HG02571 (cell line): ENCODE data around the gene VIM.
A peak's percentile ranks its signal among the peaks of the same experiment; 100 is the strongest.

Experiments used
- ATAC-seq: cut with Tn5 transposase; IDR thresholded peaks from one replicate; pipeline ENCODE4 v1.9.1; 2021; ENCODE audit warnings: mild to moderate bottlenecking, moderate library complexity; ENCODE audit not compliant: unreplicated experiment

The VIM gene

DNA sequence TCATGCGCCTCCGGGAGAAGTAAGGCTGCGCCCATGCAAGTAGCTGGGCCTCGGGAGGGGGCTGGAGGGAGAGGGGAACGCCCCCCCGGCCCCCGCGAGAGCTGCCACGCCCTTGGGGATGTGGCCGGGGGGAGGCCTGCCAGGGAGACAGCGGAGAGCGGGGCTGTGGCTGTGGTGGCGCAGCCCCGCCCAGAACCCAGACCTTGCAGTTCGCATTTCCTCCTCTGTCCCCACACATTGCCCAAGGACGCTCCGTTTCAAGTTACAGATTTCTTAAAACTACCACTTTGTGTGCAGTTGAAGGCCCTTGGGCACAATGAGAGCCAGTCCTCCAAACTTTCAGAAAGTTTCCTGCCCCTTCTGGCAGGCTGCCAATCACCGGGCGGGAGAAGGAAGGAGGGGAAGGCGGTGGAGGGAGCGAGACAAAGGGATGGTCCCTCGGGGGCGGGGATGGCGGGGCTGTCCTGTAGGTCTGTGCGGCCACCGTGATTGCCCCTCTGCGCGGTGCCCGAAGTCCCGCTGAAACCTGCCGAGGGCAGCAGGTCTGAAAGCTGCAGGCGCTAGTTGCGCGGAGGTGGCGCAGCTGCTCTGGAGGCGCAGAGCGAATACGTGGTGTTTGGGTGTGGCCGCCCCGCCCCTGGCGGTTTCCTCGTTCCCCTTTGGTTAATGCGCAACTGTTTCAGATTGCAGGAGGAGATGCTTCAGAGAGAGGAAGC lies 2.1 kb downstream of the VIM start:
- ATAC-seq: peak; percentile 45

DNA sequence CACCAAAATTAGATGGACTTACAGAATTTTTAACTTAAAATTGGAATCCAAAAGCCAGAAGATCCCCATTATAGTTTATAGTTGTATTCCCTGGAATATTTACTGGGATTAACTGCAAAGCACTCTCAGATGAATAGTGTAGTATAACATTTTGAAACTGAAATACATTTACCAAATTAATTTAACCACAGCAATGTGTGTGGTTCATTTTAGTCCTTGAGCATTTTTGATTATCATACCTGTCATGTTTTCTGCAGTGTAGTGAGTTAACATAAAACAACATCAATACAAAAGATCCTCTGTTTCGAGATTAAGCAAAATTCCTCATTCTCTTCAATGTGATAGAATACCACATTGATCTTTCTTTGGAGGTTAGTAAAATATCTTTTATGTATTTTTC lies 3.7 kb downstream of the VIM start:
- no peak for ATAC-seq

DNA sequence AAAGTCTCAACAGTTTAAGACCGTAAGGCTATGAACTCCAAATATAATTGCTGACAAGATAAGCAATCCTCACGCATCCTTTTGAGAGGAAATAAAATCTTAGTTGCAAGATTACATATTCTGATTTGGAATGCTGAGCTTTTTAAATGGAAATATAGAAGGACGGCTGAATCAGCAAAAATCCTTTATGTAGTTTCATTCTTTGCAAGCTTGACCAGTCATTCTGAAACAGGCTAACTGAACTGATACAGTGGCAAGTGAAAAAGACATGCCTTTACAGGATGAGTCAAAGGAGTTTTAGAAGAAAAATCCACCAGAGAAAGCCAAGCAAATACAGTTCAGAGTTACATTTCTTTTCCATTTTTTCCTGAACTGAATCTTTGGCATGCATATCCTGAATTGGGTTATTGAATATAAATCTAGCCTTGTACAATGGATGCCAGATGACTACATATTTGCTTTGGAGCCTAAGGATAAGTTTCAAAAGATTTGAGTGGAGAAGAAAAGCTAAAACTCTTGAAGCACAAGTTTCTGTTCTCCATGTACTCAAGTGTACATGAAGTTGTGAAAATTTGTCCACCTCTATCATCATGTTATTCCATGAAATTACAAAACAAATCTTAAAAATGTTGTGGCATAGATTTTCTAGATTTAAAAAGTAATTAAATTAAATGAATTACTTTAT lies 4.4 kb downstream of the VIM start:
- no peak for ATAC-seq

DNA sequence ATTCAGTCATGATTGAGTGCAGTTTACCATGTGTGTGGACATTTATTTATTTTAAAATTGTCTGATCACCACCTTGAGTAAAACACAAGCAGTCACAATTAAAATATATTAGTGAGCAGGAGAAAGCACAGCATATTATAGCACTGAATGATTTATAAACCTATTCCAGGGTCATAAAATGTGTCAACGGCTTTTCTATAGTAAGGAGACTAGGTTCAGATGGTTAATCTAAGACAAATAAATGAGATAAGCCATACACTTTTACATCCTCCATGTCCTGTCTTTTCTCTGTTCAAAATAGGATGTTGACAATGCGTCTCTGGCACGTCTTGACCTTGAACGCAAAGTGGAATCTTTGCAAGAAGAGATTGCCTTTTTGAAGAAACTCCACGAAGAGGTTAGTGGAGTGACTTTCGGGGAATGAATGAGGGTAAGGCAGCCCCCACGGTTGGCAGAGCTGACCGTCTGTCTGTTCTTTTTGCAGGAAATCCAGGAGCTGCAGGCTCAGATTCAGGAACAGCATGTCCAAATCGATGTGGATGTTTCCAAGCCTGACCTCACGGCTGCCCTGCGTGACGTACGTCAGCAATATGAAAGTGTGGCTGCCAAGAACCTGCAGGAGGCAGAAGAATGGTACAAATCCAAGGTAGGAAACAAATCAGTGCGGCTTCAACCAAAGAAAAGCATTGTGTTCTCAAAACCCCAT lies 5.4 kb downstream of the VIM start:
- no peak for ATAC-seq

DNA sequence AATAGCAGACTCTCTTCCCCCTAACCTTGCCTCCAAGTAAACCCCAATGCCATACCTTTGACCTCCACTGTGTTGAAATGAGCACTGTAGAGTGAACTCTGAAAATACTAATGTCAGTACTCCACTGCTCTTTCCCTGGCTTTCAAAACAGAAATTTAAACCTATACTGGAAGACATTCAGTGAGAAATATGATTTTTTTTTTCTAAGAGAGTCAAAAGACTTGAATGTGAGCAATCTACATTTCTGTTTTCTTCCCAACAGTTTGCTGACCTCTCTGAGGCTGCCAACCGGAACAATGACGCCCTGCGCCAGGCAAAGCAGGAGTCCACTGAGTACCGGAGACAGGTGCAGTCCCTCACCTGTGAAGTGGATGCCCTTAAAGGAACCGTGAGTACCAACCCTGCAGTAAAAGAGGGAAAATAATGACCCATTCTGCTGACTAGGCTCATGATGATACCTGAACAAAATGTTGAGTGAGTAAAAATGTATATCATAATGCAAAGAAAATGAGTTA lies 6.4 kb downstream of the VIM start:
- ATAC-seq: no peak

DNA sequence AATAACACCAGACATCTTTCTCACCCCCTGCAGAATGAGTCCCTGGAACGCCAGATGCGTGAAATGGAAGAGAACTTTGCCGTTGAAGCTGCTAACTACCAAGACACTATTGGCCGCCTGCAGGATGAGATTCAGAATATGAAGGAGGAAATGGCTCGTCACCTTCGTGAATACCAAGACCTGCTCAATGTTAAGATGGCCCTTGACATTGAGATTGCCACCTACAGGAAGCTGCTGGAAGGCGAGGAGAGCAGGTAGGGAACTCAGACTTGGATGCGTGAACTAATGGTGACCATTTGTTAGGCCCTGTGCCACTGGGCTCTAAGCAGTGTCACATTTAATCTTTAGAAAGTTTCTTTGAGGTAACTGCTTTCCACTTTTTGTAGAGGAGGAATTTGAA lies 7.1 kb downstream of the VIM start:
- no peak for ATAC-seq

DNA sequence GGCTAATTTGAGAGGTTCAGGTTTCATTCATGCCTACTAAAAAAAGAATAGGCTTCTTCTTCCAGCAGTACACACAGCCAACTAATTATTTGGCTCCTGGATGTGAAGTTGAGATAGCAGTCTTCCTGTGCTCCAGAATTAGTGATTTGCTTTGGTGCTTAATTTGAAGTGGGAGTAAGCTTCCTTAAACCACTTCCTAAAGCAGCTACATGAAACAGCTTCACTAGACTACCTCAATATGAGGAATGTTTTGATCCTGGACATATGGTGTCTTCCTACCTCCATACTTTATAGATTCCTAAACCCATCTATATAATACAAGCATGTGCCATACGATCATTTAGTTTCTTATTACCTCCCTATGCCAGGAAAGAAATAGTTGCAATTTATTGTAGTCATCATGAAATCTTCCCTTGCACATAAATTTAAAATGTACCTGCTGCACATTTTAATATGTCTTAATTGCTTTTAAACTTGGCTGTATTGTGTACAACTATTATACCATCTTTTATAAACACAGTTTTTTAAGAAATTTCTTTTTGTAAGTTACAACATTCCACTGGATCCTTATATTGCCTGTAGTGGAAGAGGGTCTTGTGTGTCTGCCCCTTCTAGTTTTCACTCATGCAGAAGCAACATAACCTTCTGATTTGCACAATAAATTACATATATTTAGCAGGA lies 8.6 kb downstream of the VIM start:
- no peak for ATAC-seq

DNA sequence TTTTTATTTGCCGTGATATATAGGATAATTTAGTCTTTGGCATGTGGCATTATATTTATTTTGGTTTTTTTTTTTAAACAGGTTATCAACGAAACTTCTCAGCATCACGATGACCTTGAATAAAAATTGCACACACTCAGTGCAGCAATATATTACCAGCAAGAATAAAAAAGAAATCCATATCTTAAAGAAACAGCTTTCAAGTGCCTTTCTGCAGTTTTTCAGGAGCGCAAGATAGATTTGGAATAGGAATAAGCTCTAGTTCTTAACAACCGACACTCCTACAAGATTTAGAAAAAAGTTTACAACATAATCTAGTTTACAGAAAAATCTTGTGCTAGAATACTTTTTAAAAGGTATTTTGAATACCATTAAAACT lies 9.1 kb downstream of the VIM start:
- ATAC-seq: no peak

DNA sequence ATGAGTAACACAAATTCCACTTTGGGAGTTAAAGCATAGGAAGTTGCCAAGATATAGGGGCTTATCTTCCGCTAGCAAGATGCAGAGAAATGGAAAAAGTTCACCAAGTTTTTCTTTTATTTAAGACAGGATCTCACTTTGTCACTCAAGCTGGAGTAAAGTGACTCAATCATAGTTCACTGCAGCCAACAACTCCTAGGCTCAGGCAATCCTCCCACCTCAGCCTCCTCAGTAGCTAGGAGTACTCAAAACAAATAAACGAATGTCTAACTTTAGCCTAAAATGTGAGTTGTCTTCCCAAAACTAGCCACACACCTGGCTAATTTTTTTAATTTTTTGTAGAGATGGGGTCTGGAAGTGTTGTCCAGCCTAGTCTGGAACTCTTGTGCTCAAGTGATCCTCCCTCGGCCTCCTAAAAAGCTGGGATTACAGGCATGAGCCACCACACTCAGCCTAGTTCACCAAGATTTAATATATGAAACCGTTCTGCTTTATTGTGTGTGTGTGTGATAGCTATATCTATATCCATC lies 9.9 kb downstream of the VIM start:
- no peak for ATAC-seq

DNA sequence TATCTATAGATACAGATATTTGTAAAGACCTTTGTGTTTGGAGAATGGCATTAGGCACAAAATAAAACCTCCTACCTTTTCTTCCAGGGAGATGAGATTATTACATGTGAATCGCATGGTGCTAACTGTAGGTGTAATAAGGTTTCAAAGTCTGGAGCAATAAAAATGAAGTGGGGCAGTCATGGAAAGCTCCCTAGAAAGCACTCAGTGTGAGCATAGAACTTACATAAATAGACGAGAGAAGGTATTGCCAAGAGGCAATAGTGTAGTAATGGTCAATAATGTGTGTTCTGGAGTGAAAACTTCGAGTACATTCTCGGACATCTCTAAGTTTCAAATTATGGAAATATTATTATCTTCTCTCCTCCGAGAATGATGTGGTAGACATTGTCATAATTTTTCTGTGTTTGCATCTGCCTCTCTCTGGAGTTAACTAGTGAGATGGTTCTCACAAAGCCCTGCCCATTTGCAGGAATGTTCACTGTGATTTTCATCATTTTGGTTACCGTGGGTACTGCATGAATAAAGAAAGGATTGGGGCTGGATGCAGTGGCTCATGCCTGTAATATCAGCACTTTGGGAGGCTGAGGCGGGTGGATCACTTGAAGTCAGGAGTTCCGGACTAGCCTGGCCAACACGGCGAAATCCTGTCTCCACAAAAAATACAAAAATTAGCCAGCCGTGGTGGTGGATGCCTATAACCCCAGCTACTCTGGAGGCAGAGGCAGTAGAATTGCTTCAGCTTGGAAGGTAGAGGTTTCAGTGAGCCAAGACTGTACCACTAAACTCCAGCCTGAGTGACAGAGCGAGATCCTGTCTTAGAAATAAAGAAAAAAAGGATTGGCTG lies 10.6 kb downstream of the VIM start:
- ATAC-seq: no peak

DNA sequence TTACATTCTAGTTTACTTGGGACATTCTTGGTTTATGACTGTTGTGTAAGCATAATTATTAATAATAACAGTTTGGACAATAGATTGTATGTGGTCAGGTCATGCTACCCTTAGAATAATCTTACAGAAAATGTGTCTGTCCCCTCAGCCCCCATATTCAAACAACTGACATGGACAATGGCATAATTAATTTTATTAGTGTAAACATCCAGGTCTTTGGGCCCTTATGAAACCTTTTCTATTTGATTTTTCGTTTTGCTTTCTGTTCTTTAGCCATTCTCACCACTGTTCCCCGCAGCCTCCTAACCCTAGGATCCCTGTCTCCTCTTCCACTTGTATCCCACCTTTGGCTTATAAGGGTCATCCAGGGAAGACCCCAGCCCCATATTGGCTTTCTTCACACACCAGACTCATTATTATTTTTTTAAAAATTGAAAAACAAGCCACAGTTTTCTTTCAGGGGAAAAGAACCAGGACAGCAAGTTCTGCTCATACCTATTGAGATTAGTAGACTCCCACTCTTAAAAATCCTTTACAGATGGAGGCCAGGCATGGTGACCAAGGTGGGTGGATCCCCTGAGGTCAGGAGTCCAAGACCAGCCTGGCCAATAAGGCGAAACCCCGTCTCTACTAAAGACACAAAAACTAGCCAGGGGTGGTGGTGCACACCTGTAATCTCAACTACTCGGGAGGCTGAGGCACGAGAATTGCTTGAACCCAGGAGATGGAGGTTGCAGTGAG lies 11.5 kb downstream of the VIM start:
- ATAC-seq: no peak

DNA sequence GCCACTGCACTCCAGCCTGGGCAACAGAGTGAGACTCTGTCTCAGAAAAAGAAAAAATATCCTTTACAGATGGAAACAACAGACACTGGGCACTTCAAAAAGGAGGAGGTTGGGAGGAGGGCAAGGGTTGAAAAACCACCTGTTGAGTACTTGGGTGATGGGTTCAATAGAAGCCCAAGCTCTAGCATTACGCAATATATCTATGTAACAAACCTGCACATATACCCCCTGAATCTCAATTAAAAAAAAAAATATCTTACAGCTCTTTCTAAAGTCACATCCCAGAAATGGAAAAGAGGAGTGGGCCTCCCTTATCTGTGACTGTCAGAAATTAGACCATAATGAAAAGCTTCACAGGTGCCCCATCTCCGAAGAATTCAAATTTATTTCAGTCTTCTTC lies 12.1 kb downstream of the VIM start:
- ATAC-seq: no peak

DNA sequence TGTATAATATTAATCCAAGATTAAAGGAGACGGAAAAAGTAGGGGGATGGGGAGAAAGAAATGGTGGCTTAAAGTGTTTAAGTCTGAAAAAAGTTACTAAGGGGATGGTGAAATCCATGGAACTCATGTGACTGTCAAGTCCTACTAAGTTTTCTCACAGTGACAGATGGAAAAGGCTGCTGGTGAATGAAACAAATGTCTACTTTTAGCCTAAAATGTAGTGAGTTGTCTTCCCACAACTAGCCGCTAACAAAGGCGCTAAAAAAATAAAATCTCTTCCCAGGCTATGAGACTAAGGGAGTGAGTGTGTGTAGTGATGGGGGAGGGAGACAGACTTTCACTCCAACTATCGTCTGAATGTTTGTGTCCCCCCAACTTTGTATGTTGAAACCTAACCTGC lies 12.6 kb downstream of the VIM start:
- no peak for ATAC-seq

DNA sequence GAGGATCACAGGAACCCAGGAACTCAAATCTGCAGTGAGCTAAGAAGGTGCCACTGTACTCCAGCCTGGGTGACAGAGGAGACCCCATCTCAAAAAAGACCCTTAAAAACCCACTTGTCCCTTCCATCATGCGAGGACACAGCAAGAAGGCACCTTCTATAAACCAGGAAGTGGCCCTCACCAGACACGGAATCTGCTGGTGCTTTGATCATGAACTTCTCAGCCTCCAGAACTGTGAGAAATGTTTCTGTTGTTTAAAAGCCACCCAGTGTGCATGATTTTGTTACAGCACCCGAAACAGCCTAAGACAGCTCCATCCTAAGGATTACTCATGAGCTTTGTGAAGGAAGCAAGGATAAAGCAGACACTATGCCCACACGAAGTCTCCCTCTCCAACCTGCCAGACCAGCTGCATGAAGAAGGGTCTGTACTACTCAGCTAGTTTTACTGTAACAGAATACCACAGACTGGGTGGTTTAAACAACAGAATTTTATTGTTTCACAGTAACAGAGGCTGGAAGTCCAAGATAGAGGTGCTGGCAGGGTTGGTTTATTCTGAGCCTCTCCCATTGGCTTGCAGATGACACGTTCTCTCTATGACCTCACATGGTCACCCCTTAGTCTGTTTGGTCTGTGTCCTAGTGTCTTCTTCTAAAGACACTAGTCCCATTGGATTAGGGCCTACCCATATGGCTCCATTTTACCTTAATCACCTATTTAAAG lies 13.7 kb downstream of the VIM start:
- no peak for ATAC-seq

DNA sequence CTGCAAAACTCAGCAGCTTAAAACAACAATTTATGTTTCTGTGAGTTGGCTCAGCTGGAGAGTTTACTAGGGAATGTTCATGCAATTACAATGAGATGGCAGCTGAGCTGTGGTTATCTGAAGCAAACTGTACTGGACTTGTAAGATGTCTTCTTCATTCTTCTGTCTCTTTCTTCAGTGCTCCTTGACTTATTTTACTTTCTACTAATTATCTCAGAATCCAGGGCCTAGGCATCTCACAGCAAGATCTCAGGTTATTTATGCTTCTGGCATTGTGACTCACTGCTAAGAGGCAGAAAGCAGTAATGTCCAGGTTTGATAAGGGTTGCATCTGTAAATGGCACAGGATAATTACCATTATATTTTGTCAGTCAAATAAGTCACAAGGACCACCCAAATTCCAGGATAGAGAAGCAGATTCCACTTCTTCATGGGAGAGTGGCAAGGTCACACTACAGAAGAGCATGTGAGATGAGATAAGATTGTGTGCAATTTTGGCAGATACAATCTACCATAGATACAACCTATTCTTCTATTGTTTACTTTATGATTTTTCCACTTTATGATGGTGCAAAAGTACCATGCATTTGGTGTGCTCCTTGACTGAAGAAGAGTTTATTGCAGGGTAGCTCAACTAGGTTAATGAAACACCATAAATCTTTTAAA lies 16.8 kb downstream of the VIM start:
- ATAC-seq: no peak

DNA sequence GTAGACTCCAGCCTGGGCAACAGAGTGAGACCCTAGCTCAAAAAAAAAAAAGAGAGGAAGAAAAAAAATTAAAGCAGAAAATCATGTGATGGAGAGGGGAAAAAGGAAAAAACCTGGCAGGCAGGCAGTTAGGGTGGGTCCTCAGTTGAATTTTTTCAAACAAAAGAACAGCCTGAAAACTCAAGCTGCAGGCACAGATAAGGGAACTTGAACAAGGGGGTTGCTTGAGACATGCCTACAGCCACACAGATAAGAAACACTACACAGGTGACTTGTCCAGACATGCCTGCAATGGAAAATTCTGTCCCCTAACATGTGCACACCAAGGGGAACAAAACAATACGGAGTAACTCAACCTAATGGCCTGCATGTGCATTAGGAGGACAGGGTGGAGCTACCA lies 19.2 kb downstream of the VIM start:
- no peak for ATAC-seq

DNA sequence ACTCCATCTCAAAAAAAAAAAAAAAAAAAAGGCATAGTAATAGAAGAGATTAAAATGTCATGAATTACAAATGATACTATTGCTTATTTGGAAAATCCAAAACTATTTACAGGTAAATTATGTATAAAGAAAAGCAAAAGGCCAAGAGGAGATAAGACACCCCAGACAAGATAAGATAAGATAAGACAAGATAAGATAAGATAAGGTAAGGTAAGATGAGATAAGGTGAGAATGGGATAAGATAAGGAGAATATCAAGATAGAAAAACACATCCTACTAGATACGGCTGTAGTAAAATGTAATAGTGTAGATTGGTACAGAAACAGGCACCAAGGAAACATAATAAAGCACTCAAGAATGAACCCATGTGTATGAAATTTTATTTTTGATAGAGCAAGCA lies 20.9 kb downstream of the VIM start:
- ATAC-seq: no peak

DNA sequence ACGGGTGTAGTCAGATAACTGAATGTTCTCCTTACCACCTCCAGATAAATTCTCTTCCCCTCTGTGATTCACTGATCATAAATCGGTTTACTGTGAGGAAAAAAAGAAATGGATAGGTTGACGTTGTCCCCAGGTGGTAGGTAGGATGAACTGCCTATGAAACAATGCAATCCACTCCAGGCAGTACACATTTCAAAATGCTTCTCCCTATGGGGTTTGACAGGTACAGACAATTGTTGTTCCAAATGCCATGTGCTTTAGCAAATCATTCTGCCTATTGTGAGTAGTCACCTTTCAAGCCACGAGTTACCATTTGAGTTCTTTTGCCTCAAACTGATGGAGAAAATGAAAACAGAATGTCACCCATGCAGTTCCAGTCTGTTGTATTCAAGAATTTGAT lies 21.8 kb downstream of the VIM start:
- ATAC-seq: no peak
